Measurements from ENCODE around the gene PAX6.

PAX6 gene

GRCh38 chr11:31810779-31811647 is at the start of gene PAX6:
Gene PAX6, minus strand, starts transcription at chr11:31811322. Its CDS starts 4,911 bp downstream, at chr11:31806411.
- peak; percentile 97 for DNase-seq (ENCODE audit: low spot score)

DNA sequence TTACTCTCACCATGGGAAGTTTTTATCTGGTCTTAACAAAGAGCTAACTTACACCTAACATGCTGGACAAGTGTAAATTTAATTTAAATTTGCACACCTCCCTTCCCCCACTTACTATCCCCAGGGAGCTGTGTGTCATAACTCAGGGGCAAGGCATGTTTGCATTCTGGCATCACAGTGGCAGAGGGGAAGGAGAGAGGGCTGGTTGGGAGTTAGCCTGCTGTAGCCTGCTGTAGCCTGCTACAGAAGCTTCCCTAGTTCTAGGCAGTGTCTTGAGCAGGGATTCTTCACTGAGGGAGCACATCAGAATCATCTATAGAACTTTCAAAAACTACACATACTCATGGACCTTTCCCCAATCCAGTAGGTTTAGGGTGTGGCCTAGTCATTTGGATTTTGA is 49.3 kb upstream of the PAX6 start:
- no peak for DNase-seq (ENCODE audit: low spot score)

DNA sequence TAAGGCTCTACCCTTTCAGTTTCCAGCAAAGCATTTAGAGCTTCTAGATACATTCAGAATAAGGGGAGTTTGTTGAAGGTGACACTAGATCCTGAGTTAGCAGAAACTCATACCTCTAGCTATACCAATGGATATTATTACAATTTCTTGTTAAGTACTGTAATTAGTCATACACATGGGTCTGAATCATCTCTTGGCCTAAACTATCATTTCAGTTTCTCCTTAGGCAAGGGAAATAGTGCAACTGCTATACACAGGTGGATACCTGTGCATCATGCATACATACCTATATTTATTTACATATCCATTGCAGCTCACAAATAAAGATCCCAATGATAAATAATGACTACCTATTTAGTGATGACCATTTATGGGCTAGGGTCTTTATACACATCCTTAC is 45.1 kb upstream of the PAX6 start:
- DNase-seq (ENCODE audit: low spot score): peak; percentile 4

DNA sequence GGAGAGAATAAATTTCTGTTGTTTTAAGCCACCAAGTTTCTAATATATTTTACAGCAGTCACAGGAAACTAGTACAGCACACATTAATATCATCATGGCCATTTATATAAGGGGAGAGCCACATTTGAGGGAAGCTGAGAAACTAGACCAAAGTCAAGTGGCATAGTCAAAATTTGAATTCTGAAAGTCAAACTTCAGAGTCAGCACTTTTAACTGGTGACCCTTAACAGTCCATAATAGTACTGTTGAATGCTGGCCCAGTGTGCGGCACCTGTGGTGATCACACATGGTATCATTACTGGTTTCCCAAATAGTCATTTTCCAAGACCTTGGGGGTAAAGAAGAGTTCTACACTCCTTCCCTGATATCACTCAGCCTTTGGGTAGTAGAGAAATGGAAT is 44.3 kb upstream of the PAX6 start:
- DNase-seq (ENCODE audit: low spot score): no peak

DNA sequence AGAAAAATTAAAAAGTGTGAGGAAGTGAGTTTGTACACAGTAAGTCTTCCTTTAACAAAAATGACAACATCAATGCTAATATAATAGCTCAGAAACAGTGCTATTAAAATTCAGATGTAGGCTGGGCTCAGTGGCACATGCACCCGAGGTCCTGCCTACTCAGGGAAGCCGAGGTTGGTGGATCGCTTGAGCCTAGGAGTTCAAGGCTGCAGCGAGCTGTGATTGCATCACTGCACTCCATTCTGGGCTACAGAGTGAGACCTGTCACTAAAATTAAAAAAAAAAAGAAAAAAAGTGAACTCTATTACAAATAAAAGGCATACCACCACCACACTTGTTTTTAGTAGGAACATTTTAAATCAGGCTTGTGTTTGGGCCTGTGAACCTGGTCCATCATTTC is 39.2 kb upstream of the PAX6 start:
- no peak for DNase-seq (ENCODE audit: low spot score)

DNA sequence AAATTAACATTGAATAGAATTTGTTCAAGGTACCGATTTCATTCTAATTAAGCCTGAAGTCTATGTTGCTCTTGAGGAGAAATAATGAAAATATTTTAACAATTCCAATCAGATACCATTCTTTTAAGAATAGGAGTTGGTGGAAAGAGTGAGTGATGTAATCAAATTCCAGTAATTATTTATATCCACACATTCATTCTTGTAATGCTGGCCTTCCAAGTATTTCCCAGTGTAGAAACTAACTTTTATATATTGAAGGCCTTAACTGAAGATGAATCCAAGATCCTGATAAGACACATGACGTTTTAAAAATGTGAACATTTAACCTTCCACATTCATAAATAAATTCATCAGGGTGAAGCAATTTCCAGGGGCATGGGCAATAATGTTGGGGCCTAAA is 36.6 kb upstream of the PAX6 start:
- DNase-seq (ENCODE audit: low spot score): no peak

- peak; percentile 19 for DNase-seq (ENCODE audit: low spot score)
Measured at GRCh38 chr11:31845331-31845730, 34.2 kb upstream of the PAX6 start.

GRCh38 chr11:31844351-31844750 is 33.2 kb upstream of the PAX6 start:
- no peak for DNase-seq (ENCODE audit: low spot score)

- no peak for DNase-seq (ENCODE audit: low spot score)
Measured at GRCh38 chr11:31841435-31841834, 30.3 kb upstream of the PAX6 start.

- DNase-seq (ENCODE audit: low spot score): no peak
Measured at GRCh38 chr11:31834237-31834636, 23.1 kb upstream of the PAX6 start.

DNA sequence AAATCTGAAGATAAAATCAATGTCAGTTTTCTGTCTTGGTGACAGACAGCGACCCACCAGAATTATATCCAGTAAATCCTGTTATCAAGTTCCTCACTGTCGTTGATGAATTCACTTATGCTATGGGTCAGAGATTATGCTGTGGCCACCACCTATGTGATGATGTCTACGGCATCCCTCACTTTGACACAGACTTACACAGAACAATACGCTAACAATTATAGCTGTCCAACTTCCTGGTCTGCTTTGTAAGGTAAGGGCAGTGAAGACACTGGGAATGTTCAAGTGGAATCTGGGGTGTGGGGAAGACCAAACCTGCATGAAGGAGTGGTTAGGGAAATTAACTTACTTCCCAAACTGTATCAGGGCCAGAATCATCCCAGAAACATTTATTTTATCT is 19.3 kb upstream of the PAX6 start:
- DNase-seq (ENCODE audit: low spot score): no peak

GRCh38 chr11:31828217-31828616 is 17.1 kb upstream of the PAX6 start:
- DNase-seq (ENCODE audit: low spot score): no peak

GRCh38 chr11:31827455-31828206 is 16.5 kb upstream of the PAX6 start:
- DNase-seq (ENCODE audit: low spot score): no peak

DNA sequence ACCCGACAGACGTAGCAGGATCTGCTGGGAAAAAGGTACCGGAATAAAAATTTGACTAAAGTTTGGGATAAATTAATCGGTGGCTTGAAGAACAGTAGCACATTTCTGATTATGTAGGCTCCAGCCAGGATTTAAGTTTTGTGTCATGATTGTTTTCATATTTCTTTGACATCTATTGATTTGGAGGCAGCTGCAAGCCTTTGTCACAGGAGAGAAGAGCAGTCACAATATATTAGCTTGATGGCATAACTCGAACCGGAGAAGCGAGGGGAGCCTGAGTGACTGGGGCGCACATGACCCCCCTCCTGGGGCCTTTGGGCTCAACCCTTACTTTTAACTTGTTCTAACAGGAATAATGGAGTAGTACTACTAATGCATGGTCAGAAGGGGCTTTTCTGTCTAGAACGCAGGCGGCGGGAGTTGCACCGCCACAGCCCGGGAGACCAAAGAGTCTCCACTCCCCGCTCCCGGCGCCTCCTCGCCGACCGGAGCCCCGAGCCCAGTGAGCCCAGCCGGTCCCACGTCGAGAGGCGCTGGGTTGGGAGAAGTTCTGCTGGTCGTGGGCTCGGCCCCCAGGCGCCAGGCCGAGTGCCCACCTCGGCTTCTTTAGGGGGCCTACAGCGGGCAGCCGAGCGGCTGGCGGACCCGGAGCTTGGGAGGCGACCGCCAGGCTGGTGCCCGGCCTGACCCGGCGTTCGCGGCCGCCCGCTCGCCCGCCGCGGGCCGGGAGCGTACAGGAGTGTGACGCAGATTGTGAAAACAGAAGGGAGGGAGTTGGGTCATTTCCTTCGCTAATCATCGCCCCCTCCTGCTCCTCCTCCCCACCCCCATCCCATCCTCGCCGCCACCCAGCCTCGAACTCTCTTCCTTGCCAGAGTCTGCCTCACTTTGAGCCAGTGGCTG is 15.7 kb upstream of the PAX6 start:
- no peak for DNase-seq (ENCODE audit: low spot score)

DNA sequence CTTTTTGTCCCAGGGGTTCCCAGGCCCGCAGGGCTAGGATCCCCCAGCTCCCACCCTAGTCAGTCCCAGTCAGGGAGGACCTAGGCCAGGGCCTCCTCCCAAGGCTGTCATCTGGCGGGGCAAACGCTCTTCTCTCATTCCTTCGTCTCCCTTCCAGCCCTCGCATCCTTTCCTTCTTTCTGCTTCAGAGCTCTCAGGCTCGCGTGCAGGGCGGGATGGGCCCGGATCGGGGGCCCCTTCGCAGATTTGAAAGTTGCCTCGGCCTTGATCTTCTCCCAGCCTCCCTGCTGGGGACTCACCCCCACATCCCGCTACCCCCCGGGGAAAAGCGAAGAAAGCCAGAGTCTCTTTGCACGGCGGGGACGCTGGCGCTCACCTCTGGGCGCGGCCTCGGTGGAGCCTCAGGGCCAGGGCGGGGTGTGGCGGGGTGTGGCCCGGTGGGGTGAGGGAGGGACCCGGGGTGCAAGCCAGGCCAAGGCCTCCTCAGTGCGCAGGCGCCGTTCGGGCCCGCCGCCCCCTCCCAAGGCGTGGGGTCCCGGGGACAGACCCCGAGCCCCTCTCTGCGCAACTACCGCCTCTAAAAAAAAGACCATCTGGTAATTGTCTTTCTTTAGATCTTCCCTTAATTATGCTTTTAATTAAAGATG is 14.8 kb upstream of the PAX6 start:
- no peak for DNase-seq (ENCODE audit: low spot score)

- DNase-seq (ENCODE audit: low spot score): no peak
Measured at GRCh38 chr11:31824879-31825837, 14.0 kb upstream of the PAX6 start.

DNA sequence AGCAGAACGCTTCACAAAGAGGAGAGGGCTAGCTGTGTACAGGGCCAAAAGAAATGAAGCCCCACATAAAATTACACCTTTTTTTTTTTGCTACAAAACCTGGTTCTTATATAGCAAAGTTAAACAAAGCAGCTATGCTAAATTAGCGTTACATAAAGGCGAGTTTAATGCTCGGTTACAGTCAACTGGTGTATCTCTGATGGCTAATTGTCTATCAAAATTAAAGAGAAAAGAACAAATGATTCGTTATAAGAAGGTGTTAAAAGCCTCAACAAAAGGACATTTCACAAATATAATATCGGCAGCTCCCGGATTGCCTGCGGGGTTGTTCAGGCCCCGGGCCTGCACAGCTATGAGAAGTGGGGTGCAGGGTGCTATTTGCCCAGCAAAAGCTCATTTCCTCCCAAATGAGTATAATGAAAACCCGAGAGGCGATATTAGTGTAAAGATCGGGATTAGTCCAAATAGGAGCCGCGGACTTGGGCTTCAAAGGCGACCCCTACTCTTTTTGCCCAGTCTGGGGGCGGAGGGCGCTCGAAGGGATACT is 13.3 kb upstream of the PAX6 start:
- DNase-seq (ENCODE audit: low spot score): no peak

- DNase-seq (ENCODE audit: low spot score): no peak
Measured at GRCh38 chr11:31823644-31824331, 12.7 kb upstream of the PAX6 start.

DNA sequence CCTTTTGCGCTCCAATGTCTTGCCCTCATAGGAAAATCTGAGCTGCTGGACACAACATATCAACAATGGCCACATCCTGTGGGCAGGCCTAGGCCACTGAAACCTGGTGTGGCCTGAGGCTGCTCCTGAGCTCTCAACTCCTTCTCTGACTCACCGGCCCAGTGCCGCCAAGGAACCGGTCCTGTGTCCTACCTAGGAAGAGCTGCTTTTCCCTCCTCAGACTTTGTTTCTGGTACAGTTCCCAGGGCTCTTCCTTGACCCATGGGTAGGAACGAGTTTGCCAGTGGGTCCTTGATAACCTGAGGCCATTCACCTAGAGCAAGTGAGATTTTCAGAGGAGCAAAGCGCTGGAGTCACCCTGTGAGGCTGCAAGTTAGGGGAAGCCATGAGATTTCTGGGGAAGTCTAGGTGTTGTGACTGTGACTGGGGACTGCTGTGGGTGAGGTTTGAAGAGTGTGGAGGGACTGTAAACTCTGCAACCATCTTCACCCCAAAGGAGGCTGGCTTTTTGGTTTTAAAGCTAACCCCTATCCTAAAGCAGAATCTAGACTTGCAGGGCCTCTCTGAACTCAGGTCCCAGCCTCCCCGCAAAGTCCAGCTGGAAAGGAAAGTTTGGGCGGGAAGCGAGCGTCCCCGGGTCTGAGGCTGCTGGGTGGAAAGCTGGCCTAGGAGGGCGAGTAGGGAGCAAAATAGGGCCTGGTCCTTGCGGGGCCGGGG is 12.0 kb upstream of the PAX6 start:
- DNase-seq (ENCODE audit: low spot score): no peak
